Measurements from ENCODE around the gene PRB2.

- TF ChIP-seq EZH2 (IDR thresholded peaks at IDR 0.05; ENCODE audit: borderline replicate concordance, insufficient read depth, low read depth, low read length, poor library complexity, severe bottlenecking) = no peak
- TF ChIP-seq CTCF (IDR thresholded peaks at IDR 0.05) = no peak
These were observed 38.3 kb upstream of the PRB2 start for GRCh38 chr12:11433664-11434063.
